ENCODE results near the gene MCC.
A peak's percentile ranks its signal among the peaks of the same experiment; 100 is the strongest.

MCC gene

GRCh38 chr5:113003763-113004162 lies 484.5 kb downstream of the MCC start:
- no peak for DNase-seq

- no peak for DNase-seq
Measured at GRCh38 chr5:113002423-113002822, 485.8 kb downstream of the MCC start.

GRCh38 chr5:113000466-113000865 lies 487.8 kb downstream of the MCC start:
- DNase-seq, result no peak

- DNase-seq, result no peak
Measured at GRCh38 chr5:112998296-112998695, 490.0 kb downstream of the MCC start.

GRCh38 chr5:112996830-112997374 lies 491.4 kb downstream of the MCC start:
- no peak for DNase-seq

GRCh38 chr5:112995764-112996618 lies 492.3 kb downstream of the MCC start:
- no peak for DNase-seq

- no peak for DNase-seq
Measured at GRCh38 chr5:112986224-112986623, 502.0 kb downstream of the MCC start.

GRCh38 chr5:112983363-112983762 lies 504.9 kb downstream of the MCC start:
- DNase-seq, result no peak

- DNase-seq, result no peak
Measured at GRCh38 chr5:112979723-112980122, 508.5 kb downstream of the MCC start.

GRCh38 chr5:112978836-112979235 lies 509.4 kb downstream of the MCC start:
- no peak for DNase-seq

- no peak for DNase-seq
Measured at GRCh38 chr5:112977440-112977861, 510.8 kb downstream of the MCC start.

GRCh38 chr5:112976432-112977309 lies 511.6 kb downstream of the MCC start, which contains the start of gene DCP2:
TSS of gene DCP2 (plus strand) at chr5:112976798. CDS start at chr5:112976934, 136 bp downstream.
- DNase-seq, result peak; percentile 86

GRCh38 chr5:112975721-112976431 lies 512.4 kb downstream of the MCC start:
- no peak for DNase-seq

GRCh38 chr5:112974901-112975300 lies 513.4 kb downstream of the MCC start:
- no peak for DNase-seq

GRCh38 chr5:112973904-112974303 lies 514.3 kb downstream of the MCC start:
- no peak for DNase-seq

- DNase-seq, result no peak
Measured at GRCh38 chr5:112973036-112973435, 515.2 kb downstream of the MCC start.

Measured in DMS153 (cell line).